Muscle of arm (tissue), 12 donors: ENCODE results near the gene GPR15. TPM values are rescaled to one million over a fixed set of nuclear protein-coding genes. Genes with fewer than 3 reads are reported as not detected.
"Not testable (repeated sequence)": the region's sequence is repeated elsewhere in the genome, so short reads cannot be mapped to it uniquely, and the experiment has no call there.

Experiments used
- DNase-seq: peaks from one replicate; pipeline ENCODE4 v3.0.0-alpha.2; 2013
- polyA plus RNA-seq, 12 donors: library from polyadenylated mRNA; unstranded; fragments of 120-200 nt; gene quantifications; one replicate each; pipeline ENCODE4 v1.2.1, GENCODE V29; 2013; ENCODE audit not compliant: insufficient read length in 12 of 12

Gene GPR15
- polyA plus RNA-seq, 12 donors = not detected

DNA sequence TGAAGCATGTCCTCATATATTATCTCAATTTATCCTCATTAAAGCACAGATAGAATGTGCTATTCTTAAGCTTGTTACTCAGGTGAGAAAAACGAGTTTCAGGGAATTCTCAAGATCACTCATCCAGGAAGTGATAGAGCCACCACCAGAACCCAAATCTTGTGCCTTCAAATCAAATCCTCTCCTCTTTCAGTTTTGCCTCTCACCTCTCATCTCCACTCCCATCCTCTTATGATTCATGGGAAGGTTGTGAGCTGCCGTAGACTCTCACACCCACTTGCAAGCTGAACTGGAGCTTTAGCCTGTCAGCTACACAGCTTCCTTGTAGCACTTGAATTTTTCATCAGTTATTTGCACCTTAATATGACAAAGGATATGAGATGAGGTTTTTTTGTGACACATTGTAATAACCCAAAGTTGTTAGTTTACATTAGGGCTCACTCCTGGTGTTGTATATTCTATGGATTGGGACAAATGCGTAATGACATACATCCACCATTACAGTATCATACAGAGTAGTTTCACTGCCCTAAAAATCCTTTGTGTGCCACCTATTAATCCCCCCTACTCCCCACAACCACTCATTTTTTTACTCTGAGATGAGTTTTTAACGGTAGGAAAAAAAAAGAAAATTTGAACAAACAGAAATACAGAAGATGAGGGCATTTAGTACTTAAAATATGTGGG is 25.7 kb downstream of the GPR15 start:
- no peak for DNase-seq

DNA sequence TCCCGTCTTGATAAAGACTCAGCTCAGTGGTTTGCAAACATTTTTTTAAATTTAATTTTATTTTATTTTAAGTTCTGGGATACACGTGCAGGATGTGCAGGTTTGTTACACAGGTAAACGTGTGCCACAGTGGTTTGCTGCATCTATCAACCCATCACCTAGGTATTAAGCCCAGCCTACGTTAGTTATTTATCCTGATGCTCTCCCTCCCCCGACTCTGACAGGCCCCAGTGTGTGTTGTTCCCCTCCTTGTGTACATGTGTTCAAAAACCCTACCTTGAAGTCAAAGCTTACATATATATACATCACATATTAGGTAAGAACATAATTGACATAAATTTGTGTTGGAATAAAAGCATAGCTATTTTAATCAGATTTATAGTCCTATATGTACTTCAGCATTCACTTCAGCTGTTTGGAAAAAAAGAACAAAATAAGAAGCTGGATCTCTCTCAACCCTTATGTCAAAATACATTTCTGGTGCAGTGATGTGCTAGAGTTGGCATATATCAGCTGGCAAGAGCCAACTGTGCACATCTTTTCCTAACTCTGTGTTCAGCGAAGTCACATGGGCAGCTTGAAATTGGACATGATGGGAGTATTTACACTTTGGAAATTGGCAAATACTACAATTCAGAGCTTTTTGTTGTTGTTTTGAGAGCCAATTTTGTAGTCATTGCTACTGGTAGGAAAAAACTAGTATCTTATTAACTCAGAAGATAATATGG is 26.5 kb downstream of the GPR15 start:
- no peak for DNase-seq

- not testable (repeated sequence) for DNase-seq
Measured at GRCh38 chr3:98559769-98560168, 28.0 kb downstream of the GPR15 start.

GRCh38 chr3:98560911-98561310 is 29.1 kb downstream of the GPR15 start:
- DNase-seq = no peak

GRCh38 chr3:98561727-98562521 is 30.1 kb downstream of the GPR15 start:
- no peak for DNase-seq

DNA sequence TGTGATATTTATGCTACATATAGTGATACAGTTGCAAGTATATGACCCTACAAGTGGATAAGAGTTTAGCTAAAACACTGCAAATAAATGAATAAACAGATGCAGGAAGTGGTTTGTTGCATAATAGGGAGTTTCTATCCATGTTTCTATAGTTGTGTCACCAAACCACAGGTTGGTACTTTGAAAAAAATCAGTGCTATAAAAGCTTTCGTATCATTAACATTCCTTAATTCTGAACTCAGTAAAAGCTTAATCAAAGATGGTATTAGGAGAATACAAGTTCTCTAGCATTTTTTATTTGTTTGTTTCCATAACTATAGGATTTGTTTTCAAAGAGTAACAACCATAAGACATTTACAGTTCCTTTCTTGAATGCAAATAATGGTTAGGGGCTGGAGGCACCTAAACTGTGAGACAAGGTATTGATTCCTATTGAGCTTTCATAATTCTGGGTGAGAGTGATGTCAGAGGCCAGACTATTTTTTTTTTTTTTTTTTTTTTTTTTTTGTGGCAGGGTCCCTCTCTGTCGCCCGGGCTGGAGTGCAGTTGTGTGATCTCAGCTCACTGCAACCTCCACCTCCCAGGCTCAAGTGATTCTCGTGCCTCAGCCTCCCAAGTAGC is 32.0 kb downstream of the GPR15 start:
- no peak for DNase-seq

DNA sequence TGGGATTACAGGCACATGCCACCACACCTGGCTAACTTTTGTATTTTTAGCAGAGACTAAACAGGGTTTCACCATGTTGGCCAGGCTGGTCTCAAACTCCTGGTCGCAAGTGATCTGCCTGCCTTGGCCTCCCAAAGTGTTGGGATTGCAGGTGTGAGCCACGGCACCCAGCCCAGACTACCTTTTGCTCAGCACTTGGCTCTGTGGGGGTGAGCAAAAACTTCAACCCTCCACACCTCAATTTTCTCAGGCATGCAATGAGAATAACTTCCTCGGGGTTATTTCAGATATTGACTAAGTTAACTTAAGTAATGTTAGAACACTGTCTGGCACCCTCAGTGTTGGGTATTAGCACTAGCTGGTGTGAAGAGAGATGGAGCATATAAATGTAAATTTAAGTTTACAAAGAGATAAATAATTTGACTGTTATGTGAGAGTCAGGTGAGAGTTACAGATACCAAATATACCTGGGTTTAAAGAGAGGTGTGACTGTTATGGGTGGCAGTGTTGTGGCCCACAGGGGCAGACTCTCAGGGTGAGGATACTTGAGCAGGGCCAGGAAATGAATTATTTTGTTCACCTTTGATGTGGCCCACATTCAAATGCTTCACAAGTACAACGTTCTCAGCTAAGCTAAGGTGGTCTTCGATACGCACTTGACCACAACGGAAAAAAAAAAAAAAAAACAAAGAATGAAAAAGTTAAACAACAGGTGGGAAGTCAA is 32.7 kb downstream of the GPR15 start:
- DNase-seq = no peak

GRCh38 chr3:98565237-98565643 is 33.5 kb downstream of the GPR15 start:
- DNase-seq = no peak

DNA sequence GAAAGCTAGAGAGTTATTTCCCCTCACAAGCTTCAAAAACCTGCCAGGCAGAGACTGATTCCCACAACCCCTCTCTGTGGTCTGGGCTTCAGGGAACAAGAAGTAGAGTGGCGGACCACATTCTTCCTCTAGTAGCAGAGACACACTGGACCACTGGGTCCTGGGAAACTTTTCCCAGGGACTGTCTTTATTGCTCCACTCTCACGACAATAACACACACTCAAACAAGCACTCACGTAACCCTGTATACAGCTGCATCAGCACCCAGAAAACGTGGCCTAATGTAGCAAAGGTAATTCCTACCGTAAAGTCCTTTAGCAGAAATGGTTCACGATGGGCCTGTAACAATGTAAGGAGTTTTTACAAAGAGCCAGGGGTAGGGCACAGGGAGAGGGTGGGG is 34.1 kb downstream of the GPR15 start:
- DNase-seq = no peak

GRCh38 chr3:98567666-98568270 is 36.0 kb downstream of the GPR15 start:
- no peak for DNase-seq

GRCh38 chr3:98568402-98568801 is 36.6 kb downstream of the GPR15 start:
- no peak for DNase-seq

- no peak for DNase-seq
Measured at GRCh38 chr3:98573181-98573728, 41.5 kb downstream of the GPR15 start.

GRCh38 chr3:98574132-98574531 is 42.4 kb downstream of the GPR15 start:
- no peak for DNase-seq

DNA sequence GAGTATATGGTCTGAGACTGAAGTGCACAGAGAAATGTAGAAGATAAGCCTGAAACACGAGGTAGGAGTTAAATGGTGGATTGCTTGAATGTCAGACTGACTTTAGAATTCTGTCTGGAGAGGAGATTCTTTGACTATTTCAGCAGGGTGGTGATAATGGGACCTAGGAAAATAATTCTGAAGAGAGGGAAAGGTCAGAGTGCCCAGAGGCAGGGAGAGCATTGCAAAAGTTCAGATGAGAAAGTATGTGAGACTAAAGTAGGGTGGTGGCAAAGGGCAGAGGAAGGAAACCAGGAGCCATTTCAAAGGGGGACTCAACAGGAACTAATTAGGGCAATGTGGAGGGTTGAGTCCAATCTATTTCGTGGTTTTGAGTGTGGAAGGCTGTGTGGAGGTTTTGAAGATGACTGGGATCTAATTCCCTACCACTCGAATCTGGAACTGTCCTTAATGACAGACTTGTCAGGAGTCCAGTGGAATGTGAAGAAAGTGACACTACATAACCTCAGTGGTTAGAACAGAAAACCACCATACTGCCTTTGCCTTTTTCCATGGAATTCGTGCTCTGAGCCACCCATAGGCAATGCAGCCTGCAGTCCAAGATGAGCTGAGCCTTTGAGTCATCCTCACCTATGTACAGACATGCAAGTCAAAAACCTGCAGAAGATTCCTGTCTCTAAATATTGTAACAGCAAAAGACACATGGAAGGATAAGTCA is 45.6 kb downstream of the GPR15 start:
- no peak for DNase-seq

- no peak for DNase-seq
Measured at GRCh38 chr3:98580401-98581386, 48.9 kb downstream of the GPR15 start.

DNA sequence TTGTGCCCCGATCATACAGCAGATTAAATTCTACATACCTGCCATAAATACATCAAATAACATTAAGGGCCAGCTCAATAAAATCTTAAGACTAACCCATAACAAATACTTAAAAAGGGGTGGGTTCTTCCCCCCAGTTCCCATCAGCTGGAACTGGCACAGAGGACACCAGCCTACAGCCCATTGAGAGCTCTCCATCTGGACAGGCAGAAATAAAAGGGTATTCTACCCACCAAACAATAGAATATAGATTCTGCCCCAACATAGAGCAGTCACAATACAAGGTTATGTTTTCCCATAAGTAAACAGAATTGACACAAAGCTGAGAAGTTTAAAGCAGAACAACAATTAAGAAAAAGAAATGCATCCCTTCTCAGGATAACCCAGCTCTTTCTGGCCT is 49.7 kb downstream of the GPR15 start:
- DNase-seq = no peak

- DNase-seq = no peak
Measured at GRCh38 chr3:98582042-98582441, 50.3 kb downstream of the GPR15 start.

DNA sequence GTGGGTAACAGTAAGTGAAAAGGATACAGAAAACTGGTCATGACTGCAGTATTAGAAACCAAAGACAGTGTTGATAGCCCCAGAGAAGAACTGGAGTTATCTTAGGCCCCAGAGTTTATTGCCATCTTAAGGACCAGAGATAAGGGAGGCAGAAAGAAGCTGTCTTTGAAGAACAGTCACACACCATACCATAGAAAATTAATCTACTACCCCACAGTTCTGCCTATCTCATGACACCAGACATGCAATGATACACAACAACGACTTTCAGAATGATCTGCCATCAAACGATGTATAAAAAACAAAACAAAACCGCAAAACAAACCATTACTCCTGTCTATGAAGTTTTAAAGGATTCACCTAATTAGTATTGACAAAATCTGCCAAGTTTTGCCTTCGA is 52.0 kb downstream of the GPR15 start:
- no peak for DNase-seq
